NCI-H748 (cell line): ENCODE data around the gene BCR.
A peak's percentile ranks its signal among the peaks of the same experiment; 100 is the strongest.
"Not testable (repeated sequence)": the region's sequence is repeated elsewhere in the genome, so short reads cannot be mapped to it uniquely, and the experiment has no call there.

Source experiments
- DNase-seq: peaks from one replicate; lab custom pipeline; 2025; ENCODE audit not compliant: unreplicated experiment; lab: John Stamatoyannopoulos, UW

BCR gene

DNA sequence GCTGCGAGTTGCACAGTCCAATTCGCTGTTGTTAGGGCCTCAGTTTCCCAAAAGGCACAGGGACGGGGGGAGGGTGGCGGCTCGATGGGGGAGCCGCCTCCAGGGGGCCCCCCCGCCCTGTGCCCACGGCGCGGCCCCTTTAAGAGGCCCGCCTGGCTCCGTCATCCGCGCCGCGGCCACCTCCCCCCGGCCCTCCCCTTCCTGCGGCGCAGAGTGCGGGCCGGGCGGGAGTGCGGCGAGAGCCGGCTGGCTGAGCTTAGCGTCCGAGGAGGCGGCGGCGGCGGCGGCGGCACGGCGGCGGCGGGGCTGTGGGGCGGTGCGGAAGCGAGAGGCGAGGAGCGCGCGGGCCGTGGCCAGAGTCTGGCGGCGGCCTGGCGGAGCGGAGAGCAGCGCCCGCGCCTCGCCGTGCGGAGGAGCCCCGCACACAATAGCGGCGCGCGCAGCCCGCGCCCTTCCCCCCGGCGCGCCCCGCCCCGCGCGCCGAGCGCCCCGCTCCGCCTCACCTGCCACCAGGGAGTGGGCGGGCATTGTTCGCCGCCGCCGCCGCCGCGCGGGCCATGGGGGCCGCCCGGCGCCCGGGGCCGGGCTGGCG is at the start of gene BCR:
Gene BCR, plus strand, starts transcription at position 209 of the 592 bp plus-strand sequence. CDS start 452 bp downstream, outside the sequence.
- peak; percentile 68 for DNase-seq

DNA sequence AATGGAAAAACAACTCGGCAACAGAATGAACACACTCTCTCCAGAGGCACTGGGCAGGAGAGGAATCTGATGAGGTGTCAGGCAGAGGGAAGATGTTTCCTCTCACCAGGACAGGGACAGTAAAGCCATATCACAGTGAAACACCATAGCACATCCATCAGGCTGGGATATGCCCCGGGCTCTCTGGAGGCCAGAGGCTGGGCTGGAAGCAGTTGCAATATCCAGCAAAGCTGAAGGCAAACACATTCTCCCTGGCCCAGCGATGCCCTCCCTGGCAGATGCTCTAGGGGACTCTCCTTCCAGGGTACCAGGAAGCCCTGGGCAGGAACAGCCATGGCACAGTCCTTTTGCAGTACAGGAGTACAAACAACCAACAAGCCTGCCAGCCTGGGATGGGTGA is 49.6 kb upstream of the BCR start:
- DNase-seq, result no peak

DNA sequence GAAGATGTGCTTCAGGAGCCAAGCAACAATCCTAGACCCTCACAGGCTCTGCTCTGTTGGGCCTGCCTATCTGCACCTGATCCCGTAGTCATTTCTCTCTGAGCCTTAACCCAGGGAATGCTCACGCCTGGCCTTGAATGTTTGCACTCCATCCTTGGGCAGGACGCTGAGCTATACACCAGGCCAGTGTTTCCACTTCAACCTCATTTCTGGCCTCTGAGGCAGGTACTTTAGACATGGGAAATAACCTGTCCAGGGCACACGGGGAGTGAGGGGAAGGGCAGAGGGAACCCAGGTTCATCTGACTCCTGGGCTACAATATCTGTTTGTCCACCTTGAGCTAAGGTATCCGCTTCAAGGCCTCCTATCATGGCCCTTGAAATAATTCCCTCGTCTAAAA is 48.4 kb upstream of the BCR start:
- no peak for DNase-seq

DNA sequence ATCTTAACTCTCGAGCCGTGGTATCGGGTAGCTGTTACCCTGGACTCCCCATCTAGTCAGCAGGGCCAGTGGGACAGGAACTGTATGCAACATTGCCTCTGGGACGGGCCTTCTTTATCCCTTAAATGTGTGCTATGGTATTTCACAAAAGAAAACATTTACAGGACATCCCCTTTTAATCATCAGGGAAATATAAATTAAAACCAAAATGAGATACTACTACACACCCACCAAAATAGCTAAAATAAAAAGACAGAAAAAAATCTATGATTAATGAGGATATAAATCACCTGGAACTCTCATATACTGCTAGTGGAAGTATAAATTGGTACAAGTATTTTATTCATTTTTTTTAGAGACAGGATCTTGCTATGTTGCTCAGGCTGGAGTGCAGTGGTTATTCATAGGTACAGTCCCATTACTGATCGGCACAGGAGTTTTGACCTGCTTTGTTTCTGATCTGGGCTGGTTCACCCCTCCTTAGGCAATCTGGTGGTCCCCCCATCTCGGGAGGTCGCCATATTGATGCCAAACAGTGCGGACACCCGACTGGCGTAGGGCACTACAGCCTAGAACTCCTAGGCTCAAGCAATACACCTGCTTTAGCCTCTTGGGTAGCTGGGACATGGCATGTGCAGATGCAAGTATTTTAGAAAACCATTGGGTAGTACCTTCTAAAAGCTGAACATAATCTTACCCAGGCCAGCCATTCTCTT is 47.8 kb upstream of the BCR start:
- no peak for DNase-seq

DNA sequence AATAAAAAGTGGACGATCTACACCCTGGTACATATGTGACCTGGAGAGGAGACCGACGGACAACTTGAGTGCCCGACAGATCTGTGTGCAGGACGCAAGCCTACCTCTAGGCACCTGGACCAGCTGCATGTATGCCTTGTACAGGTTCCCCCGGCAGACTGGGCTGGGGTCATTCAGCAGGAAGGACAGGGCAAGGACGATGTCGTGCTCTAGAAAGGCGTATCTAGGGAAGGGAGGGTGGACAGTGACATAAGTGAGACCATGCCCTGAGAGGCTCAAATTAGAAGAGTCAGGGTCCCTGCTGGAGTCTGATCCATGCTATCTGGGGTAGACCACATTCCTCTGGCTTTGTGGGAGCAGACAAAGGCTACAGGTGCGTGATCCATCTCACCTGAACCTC is 46.4 kb upstream of the BCR start:
- no peak for DNase-seq

DNA sequence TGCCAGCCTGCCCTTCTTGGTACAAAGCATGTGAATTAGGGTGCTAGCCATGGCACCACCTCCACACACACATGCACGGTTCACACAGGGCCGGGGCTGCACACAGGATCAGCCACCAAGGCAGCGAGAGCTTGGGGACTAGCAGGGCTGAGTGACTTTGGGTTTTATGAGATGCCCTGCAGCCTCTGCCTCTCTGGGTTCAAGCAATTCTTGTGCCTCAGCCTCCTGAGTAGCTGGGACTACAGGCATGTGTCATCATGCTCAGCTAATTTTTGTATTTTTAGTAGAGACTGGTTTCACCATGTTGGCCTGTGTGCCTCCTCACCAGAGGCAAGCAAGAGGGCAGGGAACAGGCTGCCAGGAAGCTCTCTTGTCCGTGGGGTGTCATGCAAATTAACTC is 43.3 kb upstream of the BCR start:
- not testable (repeated sequence) for DNase-seq

DNA sequence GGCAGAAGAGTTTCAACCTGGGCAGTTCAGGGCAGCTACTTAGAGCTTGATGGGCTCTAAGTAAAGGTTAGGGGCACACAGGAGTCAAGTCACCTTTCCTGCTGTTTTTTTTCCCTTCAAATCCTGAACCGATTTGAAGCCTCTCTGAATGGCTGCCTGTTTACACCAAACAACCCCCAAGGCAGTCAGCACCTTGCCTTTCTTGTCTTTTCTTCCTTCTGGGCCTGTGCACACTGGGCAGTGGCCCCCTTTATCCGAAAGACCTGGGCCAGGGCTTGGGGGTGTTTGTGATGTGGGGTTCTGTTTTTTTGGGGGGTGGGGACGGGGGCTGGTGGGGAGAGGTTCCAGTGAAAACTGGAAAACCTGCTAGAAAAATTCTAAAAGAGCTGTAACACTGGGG is 42.8 kb upstream of the BCR start:
- no peak for DNase-seq

DNA sequence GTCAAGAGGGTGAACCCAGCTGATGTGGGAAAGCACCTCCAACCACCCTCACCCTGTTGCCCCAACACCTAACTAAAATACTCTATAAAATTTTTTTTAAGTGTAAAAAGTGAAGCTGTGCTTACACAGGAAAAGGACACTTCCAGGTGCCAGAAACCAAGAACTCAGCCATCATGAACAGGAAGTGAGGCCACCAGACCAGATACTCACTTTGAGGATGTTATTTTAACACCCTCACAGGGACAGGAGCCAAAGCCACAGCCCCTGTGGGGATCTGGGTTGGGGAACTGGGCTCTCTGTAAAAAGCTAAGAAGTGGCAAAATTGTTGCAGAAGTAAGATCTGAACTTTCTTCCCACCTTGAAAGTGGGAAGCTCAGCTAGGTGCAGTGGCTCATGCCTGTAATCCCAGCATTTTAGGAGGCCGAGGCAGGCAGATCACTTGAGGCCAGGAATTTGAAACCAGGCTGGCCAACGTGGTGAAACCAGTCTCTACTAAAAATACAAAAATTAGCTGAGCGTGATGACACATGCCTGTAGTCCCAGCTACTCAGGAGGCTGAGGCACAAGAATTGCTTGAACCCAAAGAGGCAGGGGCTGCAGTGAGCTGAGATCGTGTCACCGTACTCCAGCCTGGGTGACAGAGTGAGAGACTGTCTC is 42.3 kb upstream of the BCR start:
- DNase-seq, result no peak

DNA sequence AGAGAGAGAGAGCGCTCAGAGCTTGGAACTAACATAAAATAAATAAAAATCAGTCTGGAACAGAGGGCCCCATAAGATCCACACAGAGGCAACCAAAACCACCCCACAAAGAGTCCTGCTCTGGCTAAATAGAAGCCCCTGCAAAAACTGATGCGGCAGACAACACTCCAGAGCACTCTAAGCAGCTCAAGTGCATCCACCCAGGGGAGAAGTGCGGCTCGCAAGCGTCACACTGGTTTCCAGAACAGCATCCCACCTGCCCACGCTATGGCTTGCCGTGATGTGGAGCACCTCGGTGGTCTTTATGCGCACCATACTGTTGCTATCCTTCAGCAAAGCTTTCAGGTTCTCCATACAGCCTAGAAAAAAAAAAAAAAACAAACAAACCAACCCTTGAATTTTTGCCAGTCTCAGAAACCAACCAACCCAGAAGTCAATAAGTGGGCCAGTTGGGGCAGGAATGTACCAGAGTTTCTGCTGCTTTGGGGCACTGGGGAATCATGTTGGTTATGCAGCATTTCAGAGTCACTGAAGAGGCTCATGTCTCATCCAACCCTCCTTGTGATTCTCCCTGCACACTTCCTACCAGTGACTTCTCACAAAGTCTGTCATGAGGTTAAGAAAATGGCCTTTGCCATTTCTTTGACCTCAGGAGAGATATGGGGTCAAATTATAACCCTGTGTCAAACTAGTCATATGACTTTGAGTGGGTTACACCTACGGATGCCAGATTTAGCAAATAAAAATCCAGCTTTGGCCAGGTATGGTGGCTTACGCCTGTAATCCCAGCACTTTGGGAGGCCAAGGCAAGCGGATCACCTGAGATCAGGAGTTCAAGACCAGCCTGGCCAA is 41.5 kb upstream of the BCR start:
- DNase-seq, result no peak

DNA sequence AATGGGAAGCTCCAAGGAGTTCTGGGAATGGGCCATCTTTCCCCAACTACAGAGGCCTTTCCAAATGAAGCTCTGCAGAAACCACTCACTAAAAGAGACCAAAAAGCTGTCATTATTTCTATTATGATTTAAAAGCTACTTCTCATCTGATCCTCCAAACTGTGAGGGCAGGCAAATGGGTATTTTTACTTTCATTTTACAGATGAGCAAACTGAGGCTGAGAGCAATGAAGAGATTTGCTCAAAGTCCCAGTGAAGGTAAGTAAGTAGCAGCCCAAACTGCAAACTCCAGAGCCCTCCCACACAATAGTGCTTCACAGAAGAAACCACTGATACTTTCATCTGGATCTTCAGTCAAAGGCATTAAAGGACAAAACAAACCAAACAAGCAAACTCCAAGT is 39.9 kb upstream of the BCR start:
- no peak for DNase-seq

DNA sequence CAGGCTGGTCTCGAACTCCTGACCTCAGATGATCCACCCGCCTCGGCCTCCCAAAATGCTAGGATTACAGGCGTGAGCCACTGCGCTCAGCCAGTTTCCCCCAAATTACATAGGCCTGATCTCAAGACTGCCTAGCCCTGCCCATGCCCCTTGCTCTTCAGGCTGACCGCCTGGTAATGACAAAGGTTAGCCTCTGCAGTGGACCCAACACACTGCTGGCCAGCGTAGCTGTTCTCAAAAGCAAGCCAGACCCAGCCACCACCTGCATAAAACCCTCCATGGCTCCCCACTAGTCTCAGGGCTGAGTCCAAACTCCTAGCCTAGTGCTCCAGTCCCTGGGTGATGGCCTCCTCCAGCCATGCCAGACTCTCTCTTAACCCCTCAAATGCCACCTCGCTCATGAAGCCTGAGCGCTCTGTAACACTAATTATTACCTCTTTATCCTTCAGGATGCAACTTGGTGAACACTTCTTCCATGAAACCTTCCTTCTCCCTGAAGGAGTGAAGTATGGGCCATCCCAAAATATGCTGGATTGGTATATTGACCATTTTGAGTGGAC is 37.7 kb upstream of the BCR start:
- no peak for DNase-seq

DNA sequence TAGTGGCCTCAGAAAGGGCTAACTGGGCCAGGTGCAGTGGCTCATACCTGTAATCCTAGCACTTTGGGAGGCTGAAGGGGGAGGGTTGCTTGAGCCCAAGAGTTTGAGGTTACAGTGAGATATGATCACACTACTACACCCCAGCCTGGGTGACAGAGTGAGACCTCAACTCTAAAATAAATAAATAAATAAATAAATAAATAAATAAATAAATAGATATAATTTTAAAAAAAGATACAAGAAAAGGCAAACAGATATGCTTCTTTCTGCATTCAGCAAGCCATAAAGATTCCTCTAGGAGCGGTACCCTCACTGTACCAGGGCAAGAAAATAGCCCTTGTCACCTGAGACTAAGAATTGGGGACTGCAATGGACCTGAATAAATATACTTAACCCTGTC is 37.2 kb upstream of the BCR start:
- DNase-seq, result no peak

DNA sequence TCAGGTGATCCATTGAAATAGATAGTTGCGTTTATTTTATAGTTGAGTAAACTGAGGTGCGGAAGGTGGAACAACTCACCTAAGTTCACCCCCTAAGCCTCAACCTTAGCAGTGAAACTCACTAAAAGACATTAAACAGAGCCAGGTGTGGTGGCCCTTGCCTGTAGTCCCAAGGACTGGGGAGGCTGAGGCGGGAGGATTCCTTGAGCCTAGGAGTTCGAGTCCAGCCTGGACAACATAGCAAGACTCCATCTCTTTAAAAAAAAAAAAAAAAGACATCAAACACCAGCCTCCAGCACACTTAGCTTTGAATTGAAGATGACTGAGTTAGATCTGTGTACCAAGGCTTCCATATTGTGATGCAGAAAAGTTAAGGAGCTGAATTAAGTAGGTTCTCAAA is 35.9 kb upstream of the BCR start:
- no peak for DNase-seq

DNA sequence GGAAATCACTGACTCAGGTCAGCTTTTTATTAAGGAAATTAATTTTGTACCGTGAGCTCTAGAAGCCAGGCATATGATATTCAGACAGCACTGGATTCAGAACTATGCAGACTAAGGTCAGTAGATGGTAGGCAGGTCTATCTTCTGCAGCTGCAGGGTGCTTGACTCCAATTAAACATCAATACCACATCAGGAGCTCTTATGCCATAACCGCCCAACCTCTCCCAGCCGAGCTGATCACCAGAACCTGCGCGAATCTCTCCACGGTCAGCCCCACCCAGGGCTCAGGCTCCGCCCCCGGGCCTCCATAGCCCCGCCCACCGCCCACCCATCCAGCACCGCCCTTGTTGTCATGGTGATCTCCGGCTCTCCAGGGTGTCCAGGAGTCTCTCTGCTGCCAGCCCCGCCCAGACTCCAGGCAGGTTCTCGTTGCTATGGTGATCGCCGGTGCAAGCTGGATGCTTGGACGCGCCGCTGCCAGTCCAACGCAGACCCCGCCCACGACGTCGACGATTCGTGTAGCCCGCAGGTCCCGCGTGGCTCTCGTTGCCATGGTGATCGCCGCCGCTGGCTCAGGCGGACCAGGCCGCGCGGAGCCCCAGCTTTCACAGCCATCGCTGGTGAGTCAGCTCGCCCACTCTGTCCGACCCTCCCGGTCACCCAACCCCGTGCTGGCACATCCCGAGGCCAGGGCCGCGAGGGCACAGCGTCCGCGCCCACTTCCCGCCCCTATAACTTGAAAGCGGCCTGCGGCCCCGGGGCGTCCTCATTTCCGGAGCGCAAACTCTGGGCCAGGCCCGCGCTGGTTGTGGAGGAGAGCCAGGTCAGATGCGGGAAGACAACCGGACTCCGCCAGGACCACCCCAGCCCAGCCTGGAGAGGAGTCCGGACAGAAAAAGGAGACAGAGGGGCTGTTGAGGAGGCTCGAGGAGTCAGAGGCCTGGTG is 35.1 kb upstream of the BCR start, which contains the start of gene RAB36:
Gene RAB36, plus strand, starts transcription at position 546 of the 946 bp plus-strand sequence. CDS start 1,140 bp downstream, outside the sequence.
- DNase-seq, result peak; percentile 99

DNA sequence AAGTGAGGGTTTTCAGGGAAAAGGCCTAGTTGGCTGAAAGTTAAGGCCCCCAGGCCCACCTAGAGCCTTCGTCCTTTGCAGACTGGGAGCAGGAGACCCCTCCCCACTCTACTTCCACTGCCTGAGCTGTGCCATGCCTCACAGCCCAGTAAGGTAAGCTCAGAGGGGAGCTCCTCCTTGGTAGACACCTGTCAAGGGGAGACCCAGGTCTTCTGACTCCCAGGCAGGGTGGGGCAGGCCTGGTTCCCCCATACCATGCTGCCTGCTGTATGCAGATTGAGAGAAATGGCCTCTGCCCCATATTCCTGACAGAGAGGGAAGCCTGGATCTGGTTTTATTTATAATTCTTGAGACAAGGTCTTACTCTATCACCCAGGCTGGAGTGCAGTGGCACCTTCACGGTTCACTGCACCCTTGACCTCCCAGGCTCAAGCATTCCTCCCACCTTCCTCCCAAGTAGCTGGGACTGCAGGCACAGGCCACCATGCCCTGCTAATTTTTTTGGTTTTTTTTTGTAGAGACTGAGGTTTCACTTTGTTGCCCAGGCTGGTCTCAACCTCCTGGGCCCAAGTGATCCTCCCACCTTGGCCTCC is 34.3 kb upstream of the BCR start:
- peak; percentile 21 for DNase-seq

DNA sequence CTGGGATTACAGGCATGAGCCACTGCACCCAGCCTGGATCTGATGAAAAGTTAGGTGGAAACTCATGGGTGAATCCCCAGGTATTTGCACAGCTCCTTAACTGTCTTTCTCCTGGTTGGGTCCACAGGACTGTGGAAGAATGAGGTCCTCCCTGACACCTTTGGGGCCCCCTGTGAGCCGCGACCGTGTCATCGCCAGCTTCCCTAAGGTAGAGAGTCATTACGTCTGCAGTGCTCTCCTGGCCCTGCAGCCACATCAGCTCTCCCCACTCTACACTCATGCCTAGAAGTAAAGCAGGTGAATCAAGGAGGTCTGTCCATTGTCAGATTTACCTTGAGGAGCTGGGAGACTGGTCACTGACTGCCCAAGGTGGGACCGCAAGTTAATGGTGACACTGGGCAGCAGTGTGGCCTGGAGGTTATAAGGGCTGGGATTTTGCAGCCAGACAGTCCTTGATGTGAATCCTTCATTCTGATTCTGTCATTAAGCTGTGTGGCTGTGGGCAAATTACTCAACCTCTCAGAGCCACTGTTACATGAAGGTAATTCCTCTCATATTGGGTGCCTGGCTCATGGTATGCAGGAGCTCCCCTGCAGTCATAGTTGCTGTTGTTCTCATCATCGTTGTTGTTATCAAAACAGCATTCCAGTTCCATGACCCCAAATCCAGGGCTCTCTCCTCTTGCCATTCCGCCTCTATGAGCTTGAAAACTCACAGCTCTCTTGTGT is 33.7 kb upstream of the BCR start:
- DNase-seq, result no peak

DNA sequence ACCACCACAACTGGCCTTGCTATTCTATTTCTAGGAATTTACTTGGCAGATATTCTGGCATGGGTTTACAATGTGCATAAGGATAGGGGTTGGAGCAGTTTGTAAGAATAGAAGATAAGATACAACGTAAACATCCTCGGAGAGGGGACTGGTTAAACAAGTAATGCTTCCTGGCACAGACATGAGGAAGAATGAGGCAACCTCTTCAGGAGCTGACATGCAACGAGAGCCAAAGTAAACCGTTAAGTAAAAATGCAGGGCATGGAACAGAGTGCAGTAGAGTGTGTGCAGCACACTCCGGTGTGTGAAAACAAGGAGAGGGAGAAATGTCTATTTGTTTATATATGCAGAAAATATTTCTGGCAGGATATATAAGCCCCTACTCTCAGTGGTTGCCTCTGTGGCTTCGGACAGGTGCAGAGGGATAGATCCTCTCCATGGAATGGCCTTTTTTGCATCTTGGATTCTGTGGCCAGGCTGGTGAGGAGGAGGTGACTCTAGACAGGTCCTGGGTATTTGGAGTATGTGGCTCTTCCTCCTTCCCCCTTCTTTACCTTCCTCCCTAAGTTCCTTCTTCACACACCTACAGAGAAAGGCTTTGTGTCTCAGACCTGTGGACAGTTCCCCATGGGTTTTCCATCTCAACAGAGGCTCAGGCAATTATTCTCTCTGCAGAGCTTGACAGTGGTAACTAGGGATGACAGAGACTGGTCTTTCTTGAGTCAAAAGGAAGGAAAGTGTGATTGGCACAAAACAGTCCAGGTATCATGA is 32.5 kb upstream of the BCR start:
- no peak for DNase-seq

DNA sequence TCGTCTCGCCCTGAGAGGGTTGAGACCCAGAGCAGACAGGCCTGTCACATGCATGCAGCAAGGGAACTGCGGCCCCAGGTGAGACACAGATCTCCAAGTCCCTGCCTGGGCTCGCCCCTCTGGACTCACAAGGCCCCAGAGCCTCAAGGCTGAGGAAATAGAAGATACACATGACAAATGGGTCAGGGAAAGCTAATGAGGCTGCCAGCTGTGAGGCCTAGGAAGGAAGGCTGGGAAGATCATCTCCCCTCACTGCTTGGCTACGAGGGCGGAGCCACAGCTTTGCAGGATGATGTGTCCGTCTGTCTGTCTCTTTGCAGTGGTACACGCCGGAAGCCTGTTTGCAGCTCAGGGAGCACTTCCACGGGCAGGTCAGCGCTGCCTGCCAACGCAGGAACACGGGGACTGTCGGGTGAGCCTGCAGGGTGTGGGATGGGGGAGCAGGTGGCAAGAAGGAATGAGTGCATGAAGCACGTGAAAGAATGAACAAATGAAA is 30.5 kb upstream of the BCR start:
- no peak for DNase-seq
